ENCODE results near the gene CENPU.
"Not testable (repeated sequence)": the region's sequence is repeated elsewhere in the genome, so short reads cannot be mapped to it uniquely, and the experiment has no call there.

Gene CENPU

GRCh38 chr4:184750926-184751584 is 17.2 kb upstream of the CENPU start:
- DNase-seq = no peak

DNA sequence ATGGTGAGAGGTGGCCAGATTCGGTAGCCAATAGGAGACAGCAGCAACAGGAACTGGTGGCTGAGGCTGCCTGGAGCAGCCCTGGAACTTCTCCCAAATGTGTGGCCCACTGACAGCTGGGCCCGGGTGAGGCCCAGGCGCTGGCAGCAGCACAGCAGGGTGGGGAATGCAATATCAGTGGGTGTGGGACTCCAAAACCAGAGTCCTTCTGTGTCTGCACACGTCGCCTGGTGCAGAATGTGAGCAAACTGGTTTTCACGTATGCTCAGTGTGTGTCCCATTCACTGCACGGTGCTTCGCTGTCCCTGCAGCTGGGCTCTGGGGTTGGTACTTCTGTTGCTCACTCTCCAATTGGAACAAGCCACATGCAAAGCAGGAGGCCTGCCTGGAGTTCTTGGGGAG is 14.4 kb upstream of the CENPU start:
- DNase-seq = no peak

DNA sequence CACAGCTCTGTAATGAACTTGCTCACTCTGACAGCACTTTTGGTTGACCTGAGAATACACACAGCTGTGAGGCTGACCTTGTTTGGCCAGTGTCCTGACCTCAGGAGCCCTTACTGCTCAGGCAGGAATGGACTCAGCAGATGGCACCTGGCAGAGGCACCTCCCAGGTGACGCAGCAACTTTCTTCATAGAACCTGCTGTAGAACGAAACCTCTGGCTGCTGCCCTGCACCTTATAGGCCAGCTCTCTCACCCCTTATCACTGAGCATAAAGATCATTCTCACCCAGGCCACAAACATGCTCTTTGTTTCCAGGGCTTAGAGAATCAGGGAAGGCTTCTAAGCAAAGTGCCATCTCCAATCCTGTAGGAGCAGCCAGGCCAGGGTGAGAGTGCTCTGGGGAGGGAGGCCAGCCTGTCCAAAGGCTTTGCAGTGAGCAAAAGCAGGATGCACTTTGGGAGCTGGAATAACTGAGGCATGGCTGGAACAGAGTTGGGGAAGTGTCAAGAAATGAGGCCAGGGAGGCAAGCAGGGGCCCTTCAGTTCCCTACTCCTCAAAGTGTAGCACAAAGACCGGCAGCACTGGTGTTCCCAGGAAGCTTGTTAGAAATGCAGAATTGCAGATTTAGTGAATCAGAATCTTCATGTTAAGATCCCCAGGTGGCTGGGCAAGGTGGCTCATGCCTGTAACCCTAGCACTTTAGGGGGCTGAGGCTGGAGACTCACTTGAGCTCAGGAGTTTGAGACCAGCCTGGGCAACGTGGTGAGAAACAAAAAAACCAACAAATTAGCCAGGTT is 13.3 kb upstream of the CENPU start:
- DNase-seq = no peak

DNA sequence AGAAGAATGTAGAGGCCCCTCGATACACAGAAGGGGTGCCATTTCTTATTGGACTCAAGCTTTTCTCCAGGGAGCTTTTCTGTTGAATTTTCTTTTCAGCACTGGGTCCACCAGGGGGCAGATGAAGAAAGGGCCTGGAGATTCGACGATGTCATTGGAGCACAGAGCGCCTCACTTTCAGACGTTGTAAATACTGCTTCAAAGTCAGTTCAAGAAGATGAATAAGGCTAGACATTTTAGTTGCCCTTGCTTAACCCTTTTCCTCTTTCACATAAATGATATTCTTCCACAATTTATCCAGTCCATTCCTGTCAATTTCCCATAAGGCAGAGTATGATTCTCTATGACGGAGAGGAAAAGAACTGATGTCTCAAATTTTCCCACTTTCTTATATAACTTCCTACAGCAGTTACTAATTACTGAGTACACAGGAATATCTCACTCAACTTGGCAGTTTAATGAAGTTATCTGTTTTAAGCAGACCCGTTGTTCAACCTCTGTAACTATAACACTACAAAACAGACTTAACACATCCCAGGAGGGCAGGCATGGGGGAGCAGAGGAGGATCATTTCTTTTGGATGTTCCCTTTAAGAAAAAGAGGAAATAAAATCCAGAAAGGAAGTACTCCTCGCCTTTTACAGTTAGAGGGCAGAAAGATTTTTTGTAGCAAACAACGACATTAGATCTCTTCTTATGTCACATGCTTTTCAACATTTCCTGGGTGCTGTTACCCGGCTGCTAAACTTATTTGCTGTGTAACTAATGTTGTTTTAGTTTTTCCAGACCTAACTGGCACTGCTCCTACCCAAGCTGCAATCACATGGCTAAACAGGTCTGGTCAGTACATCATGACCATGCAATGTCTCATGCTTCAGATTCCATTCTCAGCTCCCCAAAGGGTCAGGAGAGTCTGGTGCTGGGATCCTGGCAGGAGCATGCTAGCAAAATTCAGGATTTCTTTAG is 12.2 kb upstream of the CENPU start:
- no peak for DNase-seq

GRCh38 chr4:184744236-184744635 is 10.3 kb upstream of the CENPU start:
- no peak for DNase-seq

GRCh38 chr4:184743650-184744049 is 9.8 kb upstream of the CENPU start:
- no peak for DNase-seq

GRCh38 chr4:184741651-184742050 is 7.8 kb upstream of the CENPU start:
- not testable (repeated sequence) for DNase-seq

- DNase-seq = no peak
Measured at GRCh38 chr4:184740980-184741391, 7.1 kb upstream of the CENPU start.

DNA sequence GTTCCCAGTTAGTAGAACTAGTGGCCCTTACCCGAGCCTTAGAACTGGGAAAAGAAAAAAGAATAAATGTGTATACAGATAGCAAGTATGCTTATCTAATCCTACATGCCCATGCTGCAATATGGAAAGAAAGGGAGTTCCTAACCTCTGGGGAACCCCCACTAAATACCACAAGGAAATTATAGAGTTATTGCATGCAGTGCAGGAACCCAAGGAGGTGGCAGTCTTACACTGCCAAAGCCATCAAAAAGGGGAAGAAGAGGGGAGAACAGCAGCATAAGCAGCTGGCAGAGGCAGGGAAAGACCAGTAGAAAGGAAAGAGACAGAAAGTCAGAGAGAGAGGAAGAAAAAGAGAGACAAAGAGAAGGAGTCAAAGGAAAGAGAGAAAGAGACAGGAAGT is 5.7 kb upstream of the CENPU start:
- DNase-seq = not testable (repeated sequence)

- DNase-seq = no peak
Measured at GRCh38 chr4:184734758-184735157, 862 bp upstream of the CENPU start.

- peak; percentile 4 for DNase-seq
Measured at GRCh38 chr4:184732126-184732525, 1.8 kb downstream of the CENPU start.

- DNase-seq = no peak
Measured at GRCh38 chr4:184731056-184731455, 2.8 kb downstream of the CENPU start.

GRCh38 chr4:184729946-184730345 is 4.0 kb downstream of the CENPU start:
- DNase-seq = no peak

DNA sequence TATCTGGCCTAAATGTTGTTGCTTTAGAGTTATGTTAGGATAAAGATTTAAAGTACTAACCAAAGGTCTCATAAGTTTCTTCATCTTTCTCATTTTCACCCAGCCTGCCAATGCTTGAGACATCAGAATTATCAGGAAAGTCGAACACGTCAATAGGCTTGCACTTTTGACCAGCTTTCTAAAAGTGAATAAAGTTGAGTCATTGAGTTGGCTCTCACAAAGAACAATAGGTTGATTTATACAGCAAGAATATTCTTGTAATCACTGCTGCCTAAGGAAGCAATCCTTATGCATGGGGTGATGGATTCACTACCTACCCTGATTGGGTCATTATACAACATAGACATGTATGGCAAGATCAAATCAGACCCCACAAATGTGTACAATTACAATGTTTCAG is 5.0 kb downstream of the CENPU start:
- DNase-seq = no peak

- DNase-seq = no peak
Measured at GRCh38 chr4:184727430-184727829, 6.5 kb downstream of the CENPU start.

GRCh38 chr4:184722798-184723197 is 11.1 kb downstream of the CENPU start:
- DNase-seq = no peak

DNA sequence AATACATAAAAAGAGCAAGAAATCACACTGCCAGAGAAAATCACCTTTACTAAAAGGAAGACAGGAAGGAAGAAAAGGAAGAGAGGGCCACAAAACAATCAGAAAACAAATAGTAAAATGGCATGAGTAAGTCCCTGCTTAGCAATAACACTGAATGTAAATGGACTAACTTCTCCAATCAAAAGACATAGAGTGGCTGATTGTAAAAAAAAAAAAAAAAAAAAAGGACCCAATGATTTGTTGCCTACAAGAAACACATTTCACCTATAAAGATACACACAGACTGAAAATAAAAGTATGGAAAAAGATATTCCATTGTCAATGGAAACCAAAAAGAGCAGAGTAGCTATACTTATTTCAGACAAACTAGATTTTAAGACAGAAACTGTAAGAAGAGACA is 12.6 kb downstream of the CENPU start:
- no peak for DNase-seq

DNA sequence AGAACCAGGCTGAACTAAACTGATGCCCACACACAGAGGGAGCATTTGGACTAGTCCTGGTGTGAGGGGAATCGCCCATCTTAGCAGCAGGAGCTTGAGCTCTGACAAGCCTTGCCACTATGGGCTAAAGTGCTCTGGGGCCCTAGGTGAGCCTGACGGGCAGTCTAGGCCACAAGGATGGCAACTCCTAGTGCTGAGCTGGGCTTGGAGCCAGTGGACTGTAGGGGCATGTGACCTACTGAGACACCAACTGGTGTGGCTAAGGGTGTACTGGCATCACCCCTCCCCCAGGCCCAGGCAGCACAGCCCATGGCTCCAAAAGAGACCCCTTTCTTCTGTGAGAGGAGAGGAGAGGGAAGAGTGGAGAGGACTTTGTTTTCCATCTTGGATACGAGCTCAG is 14.5 kb downstream of the CENPU start:
- DNase-seq = no peak

DNA sequence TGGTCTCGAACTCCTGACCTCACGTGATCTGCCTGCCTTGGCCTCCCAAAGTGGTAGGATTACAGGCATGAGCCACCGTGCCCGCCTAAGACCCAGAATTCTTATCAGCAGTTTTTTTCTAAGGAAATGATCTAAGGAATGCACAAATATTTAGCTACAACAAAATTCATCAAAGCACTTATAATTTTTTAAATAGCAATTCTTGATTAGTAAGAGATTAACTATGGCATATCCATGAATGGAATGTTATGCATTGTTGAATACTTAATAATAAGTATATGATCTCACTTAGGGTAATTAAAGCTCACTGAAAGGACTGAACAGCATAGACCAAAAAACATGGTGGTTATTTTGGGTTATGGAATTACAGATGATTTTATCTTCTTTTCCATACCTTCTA is 18.4 kb downstream of the CENPU start:
- DNase-seq = no peak

DNA sequence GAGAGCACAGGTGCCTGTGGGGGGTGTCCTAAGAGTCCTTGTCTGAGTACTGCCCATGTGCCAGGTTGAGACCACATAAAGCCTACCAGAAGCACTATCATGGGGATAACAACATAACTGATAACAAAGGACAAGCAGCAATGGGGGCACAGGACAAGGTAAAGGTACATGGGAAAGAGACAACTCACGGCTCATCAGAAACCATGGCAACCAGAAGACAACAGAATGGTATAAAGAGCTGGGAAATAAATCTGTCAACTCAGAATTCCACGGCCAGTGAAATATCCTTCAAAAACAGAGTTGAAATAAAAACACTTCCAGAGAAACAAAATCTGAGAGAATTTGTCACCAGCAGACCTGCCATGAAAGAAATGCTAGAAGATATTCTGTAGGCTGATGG is 20.0 kb downstream of the CENPU start:
- no peak for DNase-seq

- DNase-seq = no peak
Measured at GRCh38 chr4:184712322-184712721, 21.6 kb downstream of the CENPU start.

DNA sequence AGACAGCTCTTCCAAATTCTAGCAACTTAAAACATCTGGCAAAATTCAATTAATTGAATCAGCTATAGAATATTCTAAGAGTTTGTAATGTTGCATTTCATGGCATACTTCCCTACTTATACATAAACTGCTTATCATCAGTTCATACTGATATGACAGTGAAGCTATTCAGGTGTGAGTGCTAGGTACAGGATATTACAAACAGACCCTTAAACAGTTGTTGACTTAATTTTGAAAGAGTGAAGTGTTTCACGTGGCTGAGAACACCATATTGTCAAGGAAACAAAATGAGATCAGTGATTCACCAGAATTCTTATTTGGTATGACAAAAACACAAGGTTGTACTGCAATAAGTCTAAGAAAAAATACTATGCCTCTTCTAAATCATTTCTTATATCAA is 27.4 kb downstream of the CENPU start:
- DNase-seq = no peak

GRCh38 chr4:184705692-184706091 is 28.2 kb downstream of the CENPU start:
- DNase-seq = no peak

DNA sequence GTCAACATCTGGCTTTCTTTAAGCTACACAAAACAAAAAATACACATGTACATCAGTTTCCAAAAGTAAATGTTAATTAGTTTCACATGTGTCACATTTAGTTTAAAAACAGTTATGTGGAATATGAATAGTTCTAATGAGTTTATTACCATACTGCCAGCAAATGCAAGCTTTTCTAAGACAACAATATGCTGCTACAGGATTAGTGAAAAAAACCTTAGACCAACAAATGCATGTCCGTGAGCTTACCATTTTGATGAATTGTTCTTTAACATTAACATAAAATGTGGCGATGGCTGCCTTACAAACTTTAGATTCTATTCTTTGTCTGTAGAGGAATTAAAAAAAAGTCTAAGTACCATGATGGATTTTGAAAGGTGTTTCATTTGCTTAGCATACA is 31.8 kb downstream of the CENPU start:
- no peak for DNase-seq

Data from NCI-H187 treated with DMSO at 0.1 percent for 48 hours (cell line).